ENCODE measurements around the gene TNFSF10. TPM values are rescaled to one million over a fixed set of nuclear protein-coding genes. Genes with fewer than 3 reads are reported as not detected.

The TNFSF10 gene
- total RNA-seq, 2 experiments from 2014 or later: 5.1 to 6.8 TPM

GRCh38 chr3:172557515-172558220 is 34.4 kb upstream of the TNFSF10 start:
- no peak for DNase-seq (ENCODE audit: low spot score)
- BruUV-seq (replicated peaks): no TSS peak
- POLR2A ChIA-PET: interaction anchor here (0.7 kb wide), 2 partner anchors 551 to 876 kb away, joined by 3 to 5 read pairs; no protein-coding TSS in a partner anchor
- H3K4me1 ChIP-seq (ENCODE audit: insufficient read depth, low read length, poor library complexity, severe bottlenecking): no peaks in the 10 kb centered on the region
- H3K4me2 ChIP-seq (ENCODE audit: low read length): no peak overlapping the region
- intact Hi-C loops (cut with micrococcal nuclease; ENCODE audit: unreplicated experiment): no loop called here
- no peaks in the 10 kb centered on the region for H4K20me1 ChIP-seq (ENCODE audit: insufficient read depth, low read length)
- H3K79me2 ChIP-seq (ENCODE audit: insufficient read depth, low read depth, low read length): no peaks in the 10 kb centered on the region
- H3K36me3 ChIP-seq (ENCODE audit: insufficient read depth, low read length): no peaks in the 10 kb centered on the region
- no peak for TF ChIP-seq EZH2phosphoT487 (IDR thresholded peaks at IDR 0.05; ENCODE audit: borderline replicate concordance, low read depth, low read length)
- TF ChIP-seq CTCF (conservative IDR thresholded peaks at IDR 0.05; ENCODE audit: low read length): no peak
- CTCF ChIA-PET (ENCODE audit: unreplicated experiment): no interaction called here
- H3K9me3 ChIP-seq (ENCODE audit: low read length): no peaks in the 10 kb centered on the region
- no peak overlapping the region for H3K4me3 ChIP-seq (ENCODE audit: low read depth, low read length, poor library complexity, severe bottlenecking)
- H3K27ac ChIP-seq (ENCODE audit: low read depth, low read length, poor library complexity, severe bottlenecking): no peak overlapping the region
- no peak overlapping the region for H2AFZ ChIP-seq (ENCODE audit: low read length)
- no peaks in the 10 kb centered on the region for H3K9me2 ChIP-seq (ENCODE audit: insufficient read depth, low read length)

- no peak overlapping the region for H3K4me3 ChIP-seq (ENCODE audit: low read depth, low read length, poor library complexity, severe bottlenecking)
- H3K9me3 ChIP-seq (ENCODE audit: low read length): no peaks in the 10 kb centered on the region
- no TSS peak for BruUV-seq (replicated peaks)
- no peak for TF ChIP-seq CTCF (conservative IDR thresholded peaks at IDR 0.05; ENCODE audit: low read length)
- no peak for TF ChIP-seq EZH2phosphoT487 (IDR thresholded peaks at IDR 0.05; ENCODE audit: borderline replicate concordance, low read depth, low read length)
- no peak for DNase-seq (ENCODE audit: low spot score)
- H3K36me3 ChIP-seq (ENCODE audit: insufficient read depth, low read length): no peaks in the 10 kb centered on the region
- CTCF ChIA-PET (ENCODE audit: unreplicated experiment): no interaction called here
- no peak overlapping the region for H3K4me2 ChIP-seq (ENCODE audit: low read length)
- H4K20me1 ChIP-seq (ENCODE audit: insufficient read depth, low read length): no peaks in the 10 kb centered on the region
- intact Hi-C loops (cut with micrococcal nuclease; ENCODE audit: unreplicated experiment): no loop called here
- POLR2A ChIA-PET: interaction anchor here (0.6 kb wide), 1 partner anchor 28 kb away, joined by 3 read pairs; no protein-coding TSS in a partner anchor
- H3K79me2 ChIP-seq (ENCODE audit: insufficient read depth, low read depth, low read length): no peaks in the 10 kb centered on the region
- no peaks in the 10 kb centered on the region for H3K9me2 ChIP-seq (ENCODE audit: insufficient read depth, low read length)
- no peak overlapping the region for H3K27ac ChIP-seq (ENCODE audit: low read depth, low read length, poor library complexity, severe bottlenecking)
- H2AFZ ChIP-seq (ENCODE audit: low read length): no peak overlapping the region
- no peaks in the 10 kb centered on the region for H3K4me1 ChIP-seq (ENCODE audit: insufficient read depth, low read length, poor library complexity, severe bottlenecking)
Observed at GRCh38 chr3:172553526-172554252, 30.5 kb upstream of the TNFSF10 start.

- intact Hi-C loops (cut with micrococcal nuclease; ENCODE audit: unreplicated experiment): no loop called here
- no TSS peak for BruUV-seq (replicated peaks)
- Histone ChIP-seq H4K20me1 (ENCODE audit: insufficient read depth, low read length) (no peaks in the 10 kb centered on the region), H3K27ac (ENCODE audit: low read depth, low read length, poor library complexity, severe bottlenecking) (no peak overlapping the region), H3K4me3 (ENCODE audit: low read depth, low read length, poor library complexity, severe bottlenecking) (no peak overlapping the region), H3K4me1 (ENCODE audit: insufficient read depth, low read length, poor library complexity, severe bottlenecking) (no peaks in the 10 kb centered on the region), H3K36me3 (ENCODE audit: insufficient read depth, low read length) (no peaks in the 10 kb centered on the region), H3K9me2 (ENCODE audit: insufficient read depth, low read length) (no peaks in the 10 kb centered on the region), H3K9me3 (ENCODE audit: low read length) (no peaks in the 10 kb centered on the region), H3K79me2 (ENCODE audit: insufficient read depth, low read depth, low read length) (no peaks in the 10 kb centered on the region), H2AFZ (ENCODE audit: low read length) (no peak overlapping the region), H3K4me2 (ENCODE audit: low read length) (no peak overlapping the region)
- DNase-seq (ENCODE audit: low spot score): no peak
- TF ChIP-seq EZH2phosphoT487 (IDR thresholded peaks at IDR 0.05; ENCODE audit: borderline replicate concordance, low read depth, low read length) (no peak), CTCF (conservative IDR thresholded peaks at IDR 0.05; ENCODE audit: low read length) (no peak)
- ChIA-PET CTCF (ENCODE audit: unreplicated experiment) (no interaction called here), POLR2A (interaction anchor here (0.6 kb wide), 1 partner anchor 9 kb away, joined by 3 read pairs; no protein-coding TSS in a partner anchor)
Observed at GRCh38 chr3:172552607-172553006, 29.4 kb upstream of the TNFSF10 start.

Data from OCI-LY7 (cell line).